Adipocyte (in vitro differentiated cells): Measurements from ENCODE around the gene MRPS16.

Experiments used
- DNase-seq: peaks from one replicate; pipeline ENCODE4 v3.0.0-alpha.2; 2015; ENCODE audit warnings: low read depth
- H3K27me3 ChIP-seq: replicated peaks from 2 replicates; pipeline ENCODE4 v1.7.0; 2013; ENCODE audit warnings: mild to moderate bottlenecking, low read length, moderate library complexity; ENCODE audit not compliant: control insufficient read depth, insufficient read depth
- H3K36me3 ChIP-seq: 2 replicates; pipeline ENCODE4 v1.7.0; 2013; ENCODE audit warnings: low read length, mild to moderate bottlenecking, moderate library complexity; ENCODE audit not compliant: control insufficient read depth, insufficient read depth, severe bottlenecking
- H3K4me1 ChIP-seq: 2 replicates; pipeline ENCODE4 v1.7.0; 2013; ENCODE audit warnings: mild to moderate bottlenecking, low read length, moderate library complexity; ENCODE audit not compliant: control insufficient read depth, insufficient read depth
- H3K4me3 ChIP-seq: 2 replicates; pipeline ENCODE4 v1.7.0; 2013; ENCODE audit warnings: mild to moderate bottlenecking, low read length, moderate library complexity
- H3K9ac ChIP-seq: 2 replicates; pipeline ENCODE4 v1.7.0; 2013; ENCODE audit warnings: mild to moderate bottlenecking, low read length, moderate library complexity
- H3K9me3 ChIP-seq: 2 replicates; pipeline ENCODE4 v1.7.0; 2013; ENCODE audit warnings: mild to moderate bottlenecking, low read length, moderate library complexity; ENCODE audit not compliant: control insufficient read depth

MRPS16 gene

DNA sequence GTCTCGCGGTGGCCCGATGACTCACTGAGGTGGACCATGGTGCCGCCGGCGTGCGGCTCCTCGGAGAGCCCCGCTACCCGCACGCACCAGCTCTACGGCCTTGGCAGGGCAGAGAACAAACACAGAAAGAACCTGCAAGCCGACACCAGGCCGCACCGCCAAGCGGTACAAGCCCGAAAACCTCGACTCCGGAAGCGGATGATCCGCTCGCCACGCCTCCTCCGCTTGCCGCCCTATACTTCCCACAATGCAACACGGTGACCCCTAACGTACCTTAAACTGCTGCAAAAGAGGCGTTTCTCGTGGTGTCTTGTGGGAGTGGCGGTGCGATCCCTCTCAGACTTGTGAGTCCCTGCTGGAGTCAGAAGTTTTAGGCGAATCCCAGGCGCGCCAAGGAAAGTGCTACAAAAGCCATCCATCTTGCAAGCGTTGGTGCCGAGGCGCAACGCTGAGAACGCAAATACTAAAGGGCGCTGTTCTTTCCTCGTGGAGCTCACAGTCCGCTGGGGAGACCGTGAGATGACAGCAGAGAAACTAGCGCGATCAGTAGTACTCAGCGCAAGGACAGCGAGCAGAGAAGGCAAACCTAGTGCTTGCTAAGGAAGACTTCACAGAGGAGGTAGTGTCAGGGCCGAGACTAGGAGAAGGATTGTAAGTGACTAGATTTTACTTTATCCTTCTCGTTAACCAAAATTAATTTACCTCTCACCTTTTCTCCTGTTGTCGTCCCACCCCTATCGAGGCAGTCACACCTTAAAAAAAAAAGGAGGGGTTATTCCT is at the start of gene MRPS16:
TSS of gene MRPS16 (minus strand) at position 200 of the 780 bp plus-strand sequence. CDS start at position 38, 162 bp downstream.
- no peaks in the 10 kb centered on the region for H3K9me3 ChIP-seq
- H3K4me3 ChIP-seq, result peak within 1 kb of the TSS; percentile 95
- H3K27me3 ChIP-seq, result no peaks in the 10 kb centered on the region
- DNase-seq, result peak; percentile 97
- H3K36me3 ChIP-seq, result peaks cover 23% of the 10 kb centered on the region
- H3K9ac ChIP-seq, result peak within 1 kb of the TSS; percentile 95
- peaks cover 27% of the 10 kb centered on the region for H3K4me1 ChIP-seq

DNA sequence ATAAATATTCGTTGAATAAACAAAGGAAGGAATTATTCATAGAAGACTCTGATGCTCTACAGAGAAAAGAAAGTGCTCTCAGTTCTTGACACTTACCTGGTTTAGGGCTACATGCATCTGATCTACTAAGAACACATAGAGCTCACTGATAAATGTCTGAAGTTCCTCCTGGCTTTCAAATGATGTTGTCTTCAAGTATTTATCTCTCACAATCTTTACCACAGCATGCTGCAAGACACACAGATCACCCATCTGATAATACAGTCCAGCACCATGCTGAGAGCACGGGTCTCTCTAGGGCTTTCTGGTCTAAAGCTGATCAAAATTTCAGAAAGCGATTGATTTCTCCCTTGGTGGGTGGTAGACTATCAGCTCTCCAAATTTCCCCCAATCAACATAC is 44.5 kb upstream of the MRPS16 start:
- no peak overlapping the region for H3K9ac ChIP-seq
- no peak for DNase-seq
- no peaks in the 10 kb centered on the region for H3K36me3 ChIP-seq
- H3K9me3 ChIP-seq, result no peaks in the 10 kb centered on the region
- no peaks in the 10 kb centered on the region for H3K27me3 ChIP-seq
- H3K4me3 ChIP-seq, result no peak overlapping the region
- no peaks in the 10 kb centered on the region for H3K4me1 ChIP-seq

DNA sequence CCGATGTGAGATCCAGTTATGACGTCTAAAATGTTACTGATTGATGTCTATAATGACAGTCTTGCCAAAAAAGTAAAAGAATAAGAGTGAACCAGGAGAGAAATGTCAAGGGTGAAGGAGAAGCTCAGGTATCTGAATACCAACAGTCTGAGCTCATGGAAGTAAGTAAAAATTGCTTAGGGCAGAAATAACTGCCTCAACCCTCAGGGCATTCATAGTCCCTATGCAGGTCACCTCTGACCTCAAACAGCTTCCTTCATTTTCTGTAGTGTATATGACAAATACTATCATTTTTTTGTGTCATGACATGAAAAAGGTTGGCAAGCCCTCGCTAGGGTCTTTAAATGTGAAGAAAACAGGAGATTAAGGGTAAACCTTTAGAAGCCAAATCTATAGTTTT is 41.0 kb upstream of the MRPS16 start:
- Histone ChIP-seq H3K9ac (no peak overlapping the region), H3K9me3 (peaks cover 5% of the 10 kb centered on the region), H3K4me3 (no peak overlapping the region)

DNA sequence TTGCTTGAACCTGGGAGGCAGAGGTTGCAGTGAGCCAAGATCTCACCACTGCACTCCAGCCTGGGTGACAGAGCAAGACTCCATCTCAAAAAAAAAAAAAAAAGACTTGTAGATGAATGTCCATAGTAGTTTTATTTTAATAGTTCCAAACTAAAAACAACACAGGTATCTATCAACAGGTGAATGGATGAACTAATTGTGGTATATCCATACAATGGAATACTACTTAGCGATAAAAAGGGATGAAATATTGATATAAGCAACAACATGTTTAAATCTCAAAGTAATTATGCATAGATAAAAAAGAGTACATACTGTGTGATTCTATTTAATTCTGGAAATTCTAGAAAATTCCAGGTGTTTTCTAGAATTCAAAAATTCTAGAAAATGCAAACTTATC is 37.5 kb upstream of the MRPS16 start:
- no peaks in the 10 kb centered on the region for H3K27me3 ChIP-seq
- H3K9me3 ChIP-seq, result peaks cover 5% of the 10 kb centered on the region
- H3K4me1 ChIP-seq, result no peaks in the 10 kb centered on the region
- no peak overlapping the region for H3K9ac ChIP-seq
- no peak for DNase-seq
- H3K4me3 ChIP-seq, result no peak overlapping the region
- peaks cover 7% of the 10 kb centered on the region for H3K36me3 ChIP-seq

More for the DNA sequence above, 41.0 kb upstream of the MRPS16 start:
- H3K36me3 ChIP-seq, result peaks cover 7% of the 10 kb centered on the region
- no peaks in the 10 kb centered on the region for H3K4me1 ChIP-seq
- DNase-seq, result no peak
- H3K27me3 ChIP-seq, result no peaks in the 10 kb centered on the region

DNA sequence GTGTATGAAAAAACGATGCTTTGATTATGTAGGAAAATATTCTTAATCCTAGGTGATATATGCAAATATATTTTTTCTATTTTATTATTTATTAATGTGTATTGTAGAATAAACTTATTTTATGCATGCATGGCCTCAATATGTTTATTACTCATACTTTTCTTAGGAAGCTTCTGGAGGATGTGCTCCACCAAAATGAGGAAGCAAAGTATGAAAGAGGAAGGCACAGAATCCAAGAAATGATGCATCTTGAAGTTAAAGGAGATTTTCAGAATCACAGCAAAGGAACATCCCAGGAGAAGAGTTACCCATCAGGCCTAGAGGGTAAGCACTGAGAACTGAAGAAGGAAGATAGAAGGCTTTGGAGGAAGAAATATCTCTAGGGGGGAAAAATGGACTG is 35.0 kb upstream of the MRPS16 start:
- Histone ChIP-seq H3K4me1 (no peaks in the 10 kb centered on the region), H3K9ac (no peak overlapping the region), H3K27me3 (no peaks in the 10 kb centered on the region), H3K9me3 (peaks cover 5% of the 10 kb centered on the region), H3K36me3 (peaks cover 7% of the 10 kb centered on the region), H3K4me3 (no peak overlapping the region)
- DNase-seq, result no peak

DNA sequence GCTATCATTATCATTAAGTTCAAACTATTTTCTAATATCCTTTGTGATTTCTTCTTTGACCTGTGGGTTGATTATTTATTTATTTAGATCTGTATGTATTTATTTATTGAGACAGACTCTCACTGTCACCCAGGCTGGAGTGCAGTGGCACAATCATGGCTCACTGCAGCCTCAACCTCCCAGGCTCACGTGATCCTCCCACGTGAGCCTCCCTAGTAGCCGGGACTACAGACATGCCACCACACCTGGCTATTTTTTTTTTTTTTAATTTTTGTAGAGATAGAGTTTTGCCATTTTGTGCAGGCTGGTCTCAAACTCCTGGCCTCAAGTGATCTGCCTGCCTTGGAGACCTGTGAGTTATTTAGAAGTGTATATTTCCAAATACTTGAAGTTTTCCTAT is 28.7 kb upstream of the MRPS16 start:
- DNase-seq, result no peak
- Histone ChIP-seq H3K9me3 (no peaks in the 10 kb centered on the region), H3K27me3 (no peaks in the 10 kb centered on the region), H3K4me3 (no peak overlapping the region), H3K36me3 (no peaks in the 10 kb centered on the region), H3K9ac (no peak overlapping the region), H3K4me1 (peaks cover 11% of the 10 kb centered on the region)

- no peaks in the 10 kb centered on the region for H3K27me3 ChIP-seq
- peaks cover 19% of the 10 kb centered on the region for H3K4me1 ChIP-seq
- H3K36me3 ChIP-seq, result no peaks in the 10 kb centered on the region
- no peaks in the 10 kb centered on the region for H3K9me3 ChIP-seq
- no peak for DNase-seq
- no peak overlapping the region for H3K9ac ChIP-seq
- no peak overlapping the region for H3K4me3 ChIP-seq
These were observed 12.0 kb upstream of the MRPS16 start for GRCh38 chr10:73264423-73264822.

- peak overlapping the region; percentile 54 for H3K9ac ChIP-seq
- no peak overlapping the region for H3K4me3 ChIP-seq
- DNase-seq, result peak; percentile 68
- H3K4me1 ChIP-seq, result peaks cover 19% of the 10 kb centered on the region
- H3K9me3 ChIP-seq, result no peaks in the 10 kb centered on the region
- no peaks in the 10 kb centered on the region for H3K36me3 ChIP-seq
- H3K27me3 ChIP-seq, result no peaks in the 10 kb centered on the region
These were observed 11.4 kb upstream of the MRPS16 start for GRCh38 chr10:73263693-73264347.

DNA sequence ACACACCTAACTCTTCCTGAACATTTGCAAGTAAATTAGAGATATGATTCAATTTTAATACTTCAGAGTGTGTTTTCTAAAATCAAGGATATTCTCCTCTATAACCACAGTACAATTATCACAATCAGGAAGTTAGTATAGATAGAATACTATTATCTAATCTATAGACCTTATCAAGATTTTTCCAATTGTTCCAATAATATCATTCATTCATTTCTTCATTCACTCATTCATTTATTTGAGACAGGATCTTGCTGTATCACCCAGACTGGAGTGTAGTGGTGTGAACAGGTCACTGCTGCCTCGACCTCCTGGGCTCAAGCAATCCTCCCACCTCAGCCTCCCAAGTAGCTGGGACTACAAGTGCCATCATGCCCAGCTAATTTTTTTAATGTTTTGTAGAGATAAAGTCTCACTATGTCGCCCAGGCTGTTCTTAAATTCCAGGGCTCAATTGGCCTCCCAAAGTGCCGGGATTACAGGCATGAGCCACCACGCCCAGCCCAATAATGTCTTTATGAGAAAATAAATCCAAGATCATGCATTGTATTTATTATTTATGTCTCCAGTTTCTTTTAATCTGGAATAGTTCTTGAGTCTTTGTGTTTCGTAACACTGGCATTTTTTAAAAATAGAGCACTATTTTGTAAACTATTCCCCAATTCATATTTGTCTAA is 10.6 kb upstream of the MRPS16 start:
- Histone ChIP-seq H3K4me3 (no peak overlapping the region), H3K9me3 (no peaks in the 10 kb centered on the region), H3K27me3 (no peaks in the 10 kb centered on the region), H3K36me3 (no peaks in the 10 kb centered on the region), H3K4me1 (peaks cover 19% of the 10 kb centered on the region), H3K9ac (peak overlapping the region; percentile 54)
- DNase-seq, result peak; percentile 31

- Histone ChIP-seq H3K4me3 (no peak overlapping the region), H3K9ac (no peak overlapping the region), H3K27me3 (no peaks in the 10 kb centered on the region), H3K4me1 (peaks cover 19% of the 10 kb centered on the region), H3K9me3 (no peaks in the 10 kb centered on the region), H3K36me3 (no peaks in the 10 kb centered on the region)
- peak; percentile 80 for DNase-seq
These were observed 9.8 kb upstream of the MRPS16 start for GRCh38 chr10:73262105-73262730.
